KOPT-K1 (cell line): ENCODE results near the gene NEK10.

ENCODE experiments used
- H3K27ac ChIP-seq: fragments of 200-600 bp; sonication (generic); 2 replicates; pipeline ENCODE4 v1.5.1; 2016; ENCODE audit warnings: antibody characterized with exemption, mild to moderate bottlenecking, low read depth, low read length; ENCODE audit not compliant: poor library complexity, severe bottlenecking
- H3K36me3 ChIP-seq: fragments of 200-600 bp; sonication (generic); 2 replicates; pipeline ENCODE4 v1.5.1; 2017; ENCODE audit warnings: antibody characterized with exemption, mild to moderate bottlenecking, low read length, moderate library complexity; ENCODE audit not compliant: insufficient read depth
- H3K9me3 ChIP-seq: fragments of 200-600 bp; sonication (generic); 2 replicates; pipeline ENCODE4 v1.5.1; 2017; ENCODE audit warnings: antibody characterized with exemption, low read length, mild to moderate bottlenecking; ENCODE audit not compliant: insufficient read depth, poor library complexity, severe bottlenecking

Gene NEK10

GRCh38 chr3:27253831-27254230 is 115.4 kb downstream of the NEK10 start:
- H3K9me3 ChIP-seq = no peaks in the 10 kb centered on the region
- no peaks in the 10 kb centered on the region for H3K36me3 ChIP-seq
- no peak overlapping the region for H3K27ac ChIP-seq

- Histone ChIP-seq H3K9me3 (no peaks in the 10 kb centered on the region), H3K27ac (no peak overlapping the region), H3K36me3 (no peaks in the 10 kb centered on the region)
These were observed 115.8 kb downstream of the NEK10 start for GRCh38 chr3:27253391-27253790.

- no peaks in the 10 kb centered on the region for H3K9me3 ChIP-seq
- H3K27ac ChIP-seq = no peak overlapping the region
- H3K36me3 ChIP-seq = no peaks in the 10 kb centered on the region
These were observed 116.5 kb downstream of the NEK10 start for GRCh38 chr3:27252646-27253045.

GRCh38 chr3:27244374-27244773 is 124.8 kb downstream of the NEK10 start:
- Histone ChIP-seq H3K9me3 (no peaks in the 10 kb centered on the region), H3K27ac (no peak overlapping the region), H3K36me3 (no peaks in the 10 kb centered on the region)

GRCh38 chr3:27239951-27240350 is 129.2 kb downstream of the NEK10 start:
- H3K27ac ChIP-seq = no peak overlapping the region
- H3K9me3 ChIP-seq = peaks cover 28% of the 10 kb centered on the region
- no peaks in the 10 kb centered on the region for H3K36me3 ChIP-seq

GRCh38 chr3:27228805-27229204 is 140.4 kb downstream of the NEK10 start:
- Histone ChIP-seq H3K27ac (no peak overlapping the region), H3K36me3 (no peaks in the 10 kb centered on the region), H3K9me3 (peaks cover 7% of the 10 kb centered on the region)

- Histone ChIP-seq H3K27ac (no peak overlapping the region), H3K36me3 (no peaks in the 10 kb centered on the region), H3K9me3 (no peaks in the 10 kb centered on the region)
These were observed 145.0 kb downstream of the NEK10 start for GRCh38 chr3:27224197-27224596.

GRCh38 chr3:27221264-27221932 is 147.8 kb downstream of the NEK10 start:
- Histone ChIP-seq H3K27ac (no peak overlapping the region), H3K9me3 (no peaks in the 10 kb centered on the region)

GRCh38 chr3:27220166-27220565 is 149.0 kb downstream of the NEK10 start:
- no peaks in the 10 kb centered on the region for H3K9me3 ChIP-seq
- no peak overlapping the region for H3K27ac ChIP-seq
- H3K36me3 ChIP-seq = no peaks in the 10 kb centered on the region

More at GRCh38 chr3:27221264-27221932, 147.8 kb downstream of the NEK10 start:
- no peaks in the 10 kb centered on the region for H3K36me3 ChIP-seq

- no peaks in the 10 kb centered on the region for H3K36me3 ChIP-seq
- no peak overlapping the region for H3K27ac ChIP-seq
These were observed 149.9 kb downstream of the NEK10 start for GRCh38 chr3:27219127-27219845.

GRCh38 chr3:27216955-27217552 is 152.1 kb downstream of the NEK10 start:
- H3K27ac ChIP-seq = no peak overlapping the region

More at GRCh38 chr3:27219127-27219845, 149.9 kb downstream of the NEK10 start:
- H3K9me3 ChIP-seq = no peaks in the 10 kb centered on the region

GRCh38 chr3:27216295-27216855 is 152.8 kb downstream of the NEK10 start:
- no peaks in the 10 kb centered on the region for H3K36me3 ChIP-seq
- H3K9me3 ChIP-seq = no peaks in the 10 kb centered on the region
- H3K27ac ChIP-seq = no peak overlapping the region

More at GRCh38 chr3:27216955-27217552, 152.1 kb downstream of the NEK10 start:
- Histone ChIP-seq H3K9me3 (no peaks in the 10 kb centered on the region), H3K36me3 (no peaks in the 10 kb centered on the region)

- H3K27ac ChIP-seq = no peak overlapping the region
- H3K36me3 ChIP-seq = no peaks in the 10 kb centered on the region
- no peaks in the 10 kb centered on the region for H3K9me3 ChIP-seq
These were observed 155.7 kb downstream of the NEK10 start for GRCh38 chr3:27213450-27213849.

- Histone ChIP-seq H3K27ac (no peak overlapping the region), H3K36me3 (no peaks in the 10 kb centered on the region), H3K9me3 (no peaks in the 10 kb centered on the region)
These were observed 159.4 kb downstream of the NEK10 start for GRCh38 chr3:27209617-27210264.
